Measurements from ENCODE around the gene MAP4K4. TPM values are rescaled to one million over a fixed set of nuclear protein-coding genes. Genes with fewer than 3 reads are reported as not detected.

MAP4K4 gene
- total RNA-seq, 1 experiment from 2014 or later = 133 TPM

DNA sequence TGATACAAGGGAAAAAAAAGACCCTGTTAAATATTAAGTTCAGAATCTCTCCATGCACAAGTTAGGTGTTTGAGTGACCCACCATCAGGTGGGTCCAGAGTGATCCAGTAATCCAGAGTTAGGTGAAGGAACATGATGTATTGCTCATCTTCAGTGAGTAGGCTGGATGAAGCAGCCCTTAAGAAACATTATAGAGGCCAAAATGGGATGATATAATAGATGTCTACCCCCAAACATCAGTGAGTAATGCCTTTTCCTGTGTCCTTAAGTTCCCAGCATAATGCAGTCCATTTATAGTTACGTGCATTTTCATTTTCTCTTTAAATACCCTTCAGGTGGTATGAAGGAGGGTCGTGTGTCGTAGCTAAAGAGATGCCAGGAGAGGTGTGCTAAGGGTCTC, 89.6 kb downstream of the MAP4K4 start:
- ATAC-seq (peak; percentile 13; the same call in 1 of the 2 replicates), DNase-seq (no peak)
- Histone ChIP-seq H3F3A (ENCODE audit: low read length, unreplicated experiment) (no peaks in the 10 kb centered on the region), H3K9ac (ENCODE audit: low read length) (no peak overlapping the region), H3K27me3 (ENCODE audit: low read length) (no peaks in the 10 kb centered on the region), H3K9me3 (ENCODE audit: low read length) (no peaks in the 10 kb centered on the region), H2AFZ (ENCODE audit: low read length) (no peak overlapping the region), H3K4me1 (ENCODE audit: insufficient read depth, low read length) (peaks cover 17% of the 10 kb centered on the region), H3K36me3 (ENCODE audit: low read depth, low read length) (peaks cover 10% of the 10 kb centered on the region), H3K27ac (ENCODE audit: low read length) (no peak overlapping the region), H4K20me1 (ENCODE audit: low read length) (peaks cover 73% of the 10 kb centered on the region), H3K9me2 (replicated peaks; ENCODE audit: low read length) (no peaks in the 10 kb centered on the region), H3K4me3 (ENCODE audit: low read length) (no peak overlapping the region), H3K79me2 (ENCODE audit: low read length) (peaks cover 99% of the 10 kb centered on the region), H3K4me2 (ENCODE audit: low read length) (no peak overlapping the region)
- BruUV-seq (replicated peaks) = no TSS peak
- POLR2A ChIA-PET (ENCODE audit: unreplicated experiment) = no interaction called here
- intact Hi-C loops (cut with micrococcal nuclease) = no loop called here
- TF ChIP-seq, protein P1, sequence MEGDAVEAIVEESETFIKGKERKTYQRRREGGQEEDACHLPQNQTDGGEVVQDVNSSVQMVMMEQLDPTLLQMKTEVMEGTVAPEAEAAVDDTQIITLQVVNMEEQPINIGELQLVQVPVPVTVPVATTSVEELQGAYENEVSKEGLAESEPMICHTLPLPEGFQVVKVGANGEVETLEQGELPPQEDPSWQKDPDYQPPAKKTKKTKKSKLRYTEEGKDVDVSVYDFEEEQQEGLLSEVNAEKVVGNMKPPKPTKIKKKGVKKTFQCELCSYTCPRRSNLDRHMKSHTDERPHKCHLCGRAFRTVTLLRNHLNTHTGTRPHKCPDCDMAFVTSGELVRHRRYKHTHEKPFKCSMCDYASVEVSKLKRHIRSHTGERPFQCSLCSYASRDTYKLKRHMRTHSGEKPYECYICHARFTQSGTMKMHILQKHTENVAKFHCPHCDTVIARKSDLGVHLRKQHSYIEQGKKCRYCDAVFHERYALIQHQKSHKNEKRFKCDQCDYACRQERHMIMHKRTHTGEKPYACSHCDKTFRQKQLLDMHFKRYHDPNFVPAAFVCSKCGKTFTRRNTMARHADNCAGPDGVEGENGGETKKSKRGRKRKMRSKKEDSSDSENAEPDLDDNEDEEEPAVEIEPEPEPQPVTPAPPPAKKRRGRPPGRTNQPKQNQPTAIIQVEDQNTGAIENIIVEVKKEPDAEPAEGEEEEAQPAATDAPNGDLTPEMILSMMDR (conservative IDR thresholded peaks at IDR 0.05; ENCODE audit: low read depth, low read length) = no peak
- CTCF ChIA-PET = no interaction called here

DNA sequence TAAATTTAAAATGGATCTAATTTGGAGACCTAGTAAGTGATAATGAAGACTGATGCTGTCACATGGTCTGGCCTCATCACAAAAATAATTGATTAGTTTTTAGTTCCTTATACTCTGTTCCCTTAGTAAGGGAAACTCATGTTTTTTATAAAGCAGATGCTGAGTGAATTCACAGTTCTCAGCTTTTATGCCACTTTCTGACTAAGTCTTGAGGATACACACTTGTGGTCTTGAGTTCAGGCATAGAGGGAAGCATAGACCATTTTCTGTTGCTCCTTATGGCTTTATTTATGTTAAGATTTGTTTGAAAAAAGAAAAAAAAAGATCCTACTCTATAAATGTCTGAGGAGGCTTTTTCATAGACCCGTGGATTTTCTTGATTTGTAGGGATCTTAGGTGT, 91.1 kb downstream of the MAP4K4 start:
- peaks cover 17% of the 10 kb centered on the region for H3K4me1 ChIP-seq (ENCODE audit: insufficient read depth, low read length)
- BruUV-seq (replicated peaks) = no TSS peak
- no peak for ATAC-seq
- CTCF ChIA-PET = no interaction called here
- no peak for TF ChIP-seq EZH2 (IDR thresholded peaks at IDR 0.05; ENCODE audit: low read length, unreplicated experiment)
- H3K9ac ChIP-seq (ENCODE audit: low read length) = no peak overlapping the region
- intact Hi-C loops (cut with micrococcal nuclease) = no loop called here
- no peak overlapping the region for H3K4me3 ChIP-seq (ENCODE audit: low read length)
- H3K9me2 ChIP-seq (replicated peaks; ENCODE audit: low read length) = no peaks in the 10 kb centered on the region
- H3K4me2 ChIP-seq (ENCODE audit: low read length) = peak overlapping the region; percentile 5
- peaks cover 64% of the 10 kb centered on the region for H4K20me1 ChIP-seq (ENCODE audit: low read length)
- H3K27me3 ChIP-seq (ENCODE audit: low read length) = no peaks in the 10 kb centered on the region
- H3K36me3 ChIP-seq (ENCODE audit: low read depth, low read length) = peaks cover 17% of the 10 kb centered on the region
- H3K79me2 ChIP-seq (ENCODE audit: low read length) = peaks cover 96% of the 10 kb centered on the region
- no peak for DNase-seq
- no peak overlapping the region for H3K27ac ChIP-seq (ENCODE audit: low read length)
- H2AFZ ChIP-seq (ENCODE audit: low read length) = no peak overlapping the region
- H3K9me3 ChIP-seq (ENCODE audit: low read length) = no peaks in the 10 kb centered on the region
- no peaks in the 10 kb centered on the region for H3F3A ChIP-seq (ENCODE audit: low read length, unreplicated experiment)
- POLR2A ChIA-PET (ENCODE audit: unreplicated experiment) = no interaction called here

DNA sequence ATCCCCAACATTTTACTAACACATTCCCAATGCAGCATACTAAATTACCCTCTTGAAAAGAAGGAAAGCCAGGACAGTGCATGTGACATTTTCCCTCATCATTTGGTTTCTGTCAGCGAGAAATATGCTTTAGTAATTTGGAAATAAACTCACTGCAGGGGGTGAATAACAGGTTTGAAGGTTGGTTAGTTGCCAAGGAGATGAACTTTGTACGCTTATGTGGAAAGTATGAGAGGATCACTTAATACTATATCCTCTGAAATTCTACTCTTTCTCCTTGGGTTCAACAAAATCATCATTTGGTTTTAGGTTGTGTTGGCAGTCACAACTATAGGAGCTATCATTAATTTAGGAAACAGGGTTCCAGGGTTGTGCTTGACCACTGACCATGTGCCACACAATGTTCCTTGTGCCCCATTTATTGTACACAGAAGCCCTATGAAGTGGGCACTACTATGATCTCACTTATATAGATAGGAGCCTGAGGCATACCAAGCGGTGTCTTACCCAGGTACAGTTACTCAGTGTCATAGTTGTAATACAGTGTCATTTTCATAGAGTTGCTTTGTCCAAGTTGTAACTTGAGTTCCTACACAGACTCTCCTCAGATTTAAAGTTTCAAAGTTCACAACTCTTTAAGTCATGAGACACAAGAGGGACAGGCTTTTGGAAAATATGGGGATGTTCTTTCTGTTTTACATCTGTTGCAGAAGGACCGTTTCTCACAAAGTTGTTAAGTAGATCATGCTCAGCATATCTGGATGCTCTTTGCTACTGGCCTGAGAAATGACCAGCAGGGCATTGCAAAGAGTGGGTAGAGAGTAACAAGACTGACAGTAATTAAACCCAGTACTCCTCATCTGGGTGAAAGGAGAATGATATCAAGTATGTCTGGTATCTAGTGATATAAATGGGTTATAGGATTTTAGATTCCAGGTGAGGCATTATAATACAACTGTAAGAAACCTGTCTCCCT, 91.8 kb downstream of the MAP4K4 start:
- Histone ChIP-seq H3K4me2 (ENCODE audit: low read length) (peak overlapping the region; percentile 5), H3K27me3 (ENCODE audit: low read length) (no peaks in the 10 kb centered on the region), H4K20me1 (ENCODE audit: low read length) (peaks cover 63% of the 10 kb centered on the region), H2AFZ (ENCODE audit: low read length) (no peak overlapping the region), H3K27ac (ENCODE audit: low read length) (no peak overlapping the region), H3K9ac (ENCODE audit: low read length) (no peak overlapping the region), H3K36me3 (ENCODE audit: low read depth, low read length) (peaks cover 17% of the 10 kb centered on the region), H3K4me1 (ENCODE audit: insufficient read depth, low read length) (peaks cover 17% of the 10 kb centered on the region), H3K9me3 (ENCODE audit: low read length) (no peaks in the 10 kb centered on the region), H3K4me3 (ENCODE audit: low read length) (no peak overlapping the region), H3K9me2 (replicated peaks; ENCODE audit: low read length) (no peaks in the 10 kb centered on the region), H3F3A (ENCODE audit: low read length, unreplicated experiment) (no peaks in the 10 kb centered on the region), H3K79me2 (ENCODE audit: low read length) (peaks cover 96% of the 10 kb centered on the region)
- ChIA-PET CTCF (no interaction called here), POLR2A (ENCODE audit: unreplicated experiment) (no interaction called here)
- no peak for ATAC-seq
- peak; percentile 38 for DNase-seq
- intact Hi-C loops (cut with micrococcal nuclease) = no loop called here
- TF ChIP-seq EZH2 (IDR thresholded peaks at IDR 0.05; ENCODE audit: low read length, unreplicated experiment) (no peak), EZH2phosphoT487 (IDR thresholded peaks at IDR 0.05; ENCODE audit: borderline replicate concordance, low read length) (no peak)
- TF ChIP-seq, protein P1 (conservative IDR thresholded peaks at IDR 0.05; ENCODE audit: low read depth, low read length) = no peak
- no TSS peak for BruUV-seq (replicated peaks)

All from PC-3 (cell line).